CD4-positive, alpha-beta T cell treated with Interleukin-17A for 1 hour (primary cell): ENCODE measurements around the gene CPNE8.

Experiments
- DNase-seq: peaks from one replicate; pipeline ENCODE4 v3.0.0-alpha.2; 2020

Gene CPNE8

GRCh38 chr12:38905480-38906351 is at the start of gene CPNE8:
Gene CPNE8, minus strand, starts transcription at chr12:38905591. Its CDS starts 57 bp downstream, at chr12:38905534.
- DNase-seq: peak; percentile 58

GRCh38 chr12:38954238-38954873 is 49.0 kb upstream of the CPNE8 start:
- no peak for DNase-seq

- DNase-seq: no peak
These were observed 44.0 kb upstream of the CPNE8 start for GRCh38 chr12:38949363-38949762.

GRCh38 chr12:38934686-38935085 is 29.3 kb upstream of the CPNE8 start:
- peak; percentile 2 for DNase-seq

GRCh38 chr12:38934078-38934584 is 28.7 kb upstream of the CPNE8 start:
- no peak for DNase-seq

- no peak for DNase-seq
These were observed 26.9 kb upstream of the CPNE8 start for GRCh38 chr12:38932320-38932719.

- DNase-seq: no peak
These were observed 26.1 kb upstream of the CPNE8 start for GRCh38 chr12:38931461-38931860.

- no peak for DNase-seq
These were observed 25.6 kb upstream of the CPNE8 start for GRCh38 chr12:38930990-38931389.

- no peak for DNase-seq
These were observed 21.1 kb upstream of the CPNE8 start for GRCh38 chr12:38926501-38926900.

- DNase-seq: peak; percentile 38
These were observed 15.8 kb upstream of the CPNE8 start for GRCh38 chr12:38921025-38921677.

- DNase-seq: no peak
These were observed 13.8 kb upstream of the CPNE8 start for GRCh38 chr12:38919191-38919590.

- no peak for DNase-seq
These were observed 10.2 kb upstream of the CPNE8 start for GRCh38 chr12:38915429-38916182.

- no peak for DNase-seq
These were observed 6.7 kb upstream of the CPNE8 start for GRCh38 chr12:38912116-38912515.

GRCh38 chr12:38911611-38912010 is 6.2 kb upstream of the CPNE8 start:
- DNase-seq: no peak

- no peak for DNase-seq
These were observed 2.0 kb upstream of the CPNE8 start for GRCh38 chr12:38907201-38907923.

- DNase-seq: peak; percentile 72
These were observed 1.2 kb upstream of the CPNE8 start for GRCh38 chr12:38906482-38907200.

GRCh38 chr12:38904537-38905479 is 583 bp downstream of the CPNE8 start:
- DNase-seq: peak; percentile 68

GRCh38 chr12:38903596-38903995 is 1.8 kb downstream of the CPNE8 start:
- DNase-seq: no peak

GRCh38 chr12:38898001-38898684 is 7.2 kb downstream of the CPNE8 start:
- DNase-seq: no peak

- DNase-seq: no peak
These were observed 9.9 kb downstream of the CPNE8 start for GRCh38 chr12:38895446-38895845.
